Liver (tissue), 3 donors: ENCODE data around the gene FAM83D.

ENCODE experiments used
- ATF3 ChIP-seq: IDR thresholded peaks from 2 replicates; pipeline ENCODE4 v1.6.1; 2016; ENCODE audit warnings: antibody characterized with exemption
- CTCF ChIP-seq: fragments of 150-350 bp; IDR thresholded peaks from 2 replicates; pipeline ENCODE4 v1.5.1; 2017; ENCODE audit warnings: improper control_type of control experiment, low read depth, low read length; ENCODE audit not compliant: missing input control
- FOXA1 ChIP-seq: IDR thresholded peaks from 2 replicates; pipeline ENCODE4 v1.6.1; 2016; ENCODE audit warnings: antibody characterized with exemption
- FOXA2 ChIP-seq: IDR thresholded peaks from 2 replicates; pipeline ENCODE4 v1.6.1; 2016; ENCODE audit warnings: antibody characterized with exemption
- GABPA ChIP-seq, 2 donors: IDR thresholded peaks in 1 of 2; conservative IDR thresholded peaks in 1 of 2; 2 replicates each; pipeline ENCODE4 v1.6.1; 2016; ENCODE audit warnings: antibody characterized with exemption in 2 of 2, mild to moderate bottlenecking in 1 of 2, moderate library complexity in 1 of 2
- HNF4A ChIP-seq, 2 donors: conservative IDR thresholded peaks; 2 replicates each; pipeline ENCODE4 v1.6.1; 2016; ENCODE audit warnings: antibody characterized with exemption in 2 of 2, mild to moderate bottlenecking in 2 of 2
- MAX ChIP-seq: IDR thresholded peaks from 2 replicates; pipeline ENCODE4 v1.6.1; 2016; ENCODE audit warnings: antibody characterized with exemption
- RAD21 ChIP-seq, 2 donors: IDR thresholded peaks; 2 replicates each; pipeline ENCODE4 v1.6.1; 2016; ENCODE audit warnings: antibody characterized with exemption in 2 of 2, mild to moderate bottlenecking in 2 of 2
- REST ChIP-seq: IDR thresholded peaks from 2 replicates; pipeline ENCODE4 v1.6.1; 2016; ENCODE audit warnings: antibody characterized with exemption, mild to moderate bottlenecking
- RXRA ChIP-seq, 2 donors: IDR thresholded peaks; 2 replicates each; pipeline ENCODE4 v1.6.1; 2017 to 2018; ENCODE audit warnings: antibody characterized with exemption in 2 of 2, mild to moderate bottlenecking in 1 of 2
- TAF1 ChIP-seq: conservative IDR thresholded peaks from 2 replicates; pipeline ENCODE4 v1.6.1; 2016; ENCODE audit warnings: antibody characterized with exemption, mild to moderate bottlenecking
- donor health status: healthy.
- donor health status: healthy.

- TF ChIP-seq CTCF (no peak), FOXA2 (no peak), TAF1 (no peak), HNF4A (conservative IDR thresholded peaks at IDR 0.05) (no peak), REST (no peak), RAD21 (IDR thresholded peaks at IDR 0.05) (no peak), RXRA (IDR thresholded peaks at IDR 0.05) (no peak), MAX (no peak), ATF3 (no peak), GABPA (IDR thresholded peaks at IDR 0.05 in 1 of 2, conservative IDR thresholded peaks at IDR 0.05 in 1 of 2) (no peak), FOXA1 (no peak)
Observed at GRCh38 chr20:38920851-38921250, 5.4 kb upstream of the FAM83D start.
